ENCODE results near the gene ADGRA1. TPM values are rescaled to one million over a fixed set of nuclear protein-coding genes. Genes with fewer than 3 reads are reported as not detected.

Gene ADGRA1
- total RNA-seq, 1 experiment from 2014 or later, result not detected

- ATAC-seq, result no peak
Measured at GRCh38 chr10:133094866-133095265, 7.1 kb downstream of the ADGRA1 start.

GRCh38 chr10:133095586-133095985 is 7.9 kb downstream of the ADGRA1 start:
- Histone ChIP-seq H4K20me1 (ENCODE audit: low read length) (no peaks in the 10 kb centered on the region), H2AFZ (ENCODE audit: low read length) (no peak overlapping the region), H3K27ac (ENCODE audit: low read length) (no peak overlapping the region), H3K4me1 (ENCODE audit: insufficient read depth, low read length) (no peaks in the 10 kb centered on the region), H3K27me3 (ENCODE audit: low read length) (peaks cover 75% of the 10 kb centered on the region), H3K4me2 (ENCODE audit: low read length) (no peak overlapping the region), H3K9ac (ENCODE audit: low read length) (no peak overlapping the region), H3K9me3 (ENCODE audit: low read length) (no peaks in the 10 kb centered on the region), H3K79me2 (ENCODE audit: low read length) (no peaks in the 10 kb centered on the region), H3F3A (ENCODE audit: low read length, unreplicated experiment) (no peaks in the 10 kb centered on the region), H3K4me3 (ENCODE audit: low read length) (no peak overlapping the region), H3K36me3 (ENCODE audit: low read depth, low read length) (no peaks in the 10 kb centered on the region), H3K9me2 (replicated peaks; ENCODE audit: low read length) (no peaks in the 10 kb centered on the region)
- ChIA-PET CTCF (no interaction called here), POLR2A (ENCODE audit: unreplicated experiment) (no interaction called here)
- ATAC-seq (no peak), DNase-seq (no peak)
- no TSS peak for BruUV-seq (replicated peaks)
- intact Hi-C loops (cut with micrococcal nuclease), result no loop called here
- TF ChIP-seq CTCF (conservative IDR thresholded peaks at IDR 0.05; ENCODE audit: low read depth, low read length), result no peak
- TF ChIP-seq EZH2 (IDR thresholded peaks at IDR 0.05; ENCODE audit: low read length, unreplicated experiment), result no peak
- no peak for TF ChIP-seq EZH2phosphoT487 (IDR thresholded peaks at IDR 0.05; ENCODE audit: borderline replicate concordance, low read length)

More at GRCh38 chr10:133094866-133095265, 7.1 kb downstream of the ADGRA1 start:
- Histone ChIP-seq H3F3A (ENCODE audit: low read length, unreplicated experiment) (no peaks in the 10 kb centered on the region), H2AFZ (ENCODE audit: low read length) (no peak overlapping the region), H3K27ac (ENCODE audit: low read length) (no peak overlapping the region), H3K9me2 (replicated peaks; ENCODE audit: low read length) (no peaks in the 10 kb centered on the region), H3K4me1 (ENCODE audit: insufficient read depth, low read length) (no peaks in the 10 kb centered on the region), H3K9ac (ENCODE audit: low read length) (no peak overlapping the region), H3K4me3 (ENCODE audit: low read length) (no peak overlapping the region), H3K36me3 (ENCODE audit: low read depth, low read length) (no peaks in the 10 kb centered on the region), H4K20me1 (ENCODE audit: low read length) (no peaks in the 10 kb centered on the region), H3K9me3 (ENCODE audit: low read length) (no peaks in the 10 kb centered on the region), H3K27me3 (ENCODE audit: low read length) (peaks cover 82% of the 10 kb centered on the region), H3K4me2 (ENCODE audit: low read length) (no peak overlapping the region), H3K79me2 (ENCODE audit: low read length) (no peaks in the 10 kb centered on the region)
- CTCF ChIA-PET, result no interaction called here
- POLR2A ChIA-PET (ENCODE audit: unreplicated experiment), result no interaction called here
- DNase-seq, result no peak
- intact Hi-C loops (cut with micrococcal nuclease), result no loop called here
- TF ChIP-seq EZH2 (IDR thresholded peaks at IDR 0.05; ENCODE audit: low read length, unreplicated experiment) (no peak), EZH2phosphoT487 (IDR thresholded peaks at IDR 0.05; ENCODE audit: borderline replicate concordance, low read length) (no peak), CTCF (conservative IDR thresholded peaks at IDR 0.05; ENCODE audit: low read depth, low read length) (no peak)
- no TSS peak for BruUV-seq (replicated peaks)

- DNase-seq (no peak), ATAC-seq (no peak)
- no peaks in the 10 kb centered on the region for H4K20me1 ChIP-seq (ENCODE audit: low read length)
- TF ChIP-seq EZH2 (IDR thresholded peaks at IDR 0.05; ENCODE audit: low read length, unreplicated experiment) (no peak), CTCF (conservative IDR thresholded peaks at IDR 0.05; ENCODE audit: low read depth, low read length) (no peak)
- no peaks in the 10 kb centered on the region for H3F3A ChIP-seq (ENCODE audit: low read length, unreplicated experiment)
- H3K27ac ChIP-seq (ENCODE audit: low read length), result no peak overlapping the region
- no peak overlapping the region for H3K4me3 ChIP-seq (ENCODE audit: low read length)
- no peaks in the 10 kb centered on the region for H3K36me3 ChIP-seq (ENCODE audit: low read depth, low read length)
- CTCF ChIA-PET, result no interaction called here
- H3K4me2 ChIP-seq (ENCODE audit: low read length), result no peak overlapping the region
- intact Hi-C loops (cut with micrococcal nuclease), result no loop called here
- no TSS peak for BruUV-seq (replicated peaks)
- POLR2A ChIA-PET (ENCODE audit: unreplicated experiment), result no interaction called here
- no peaks in the 10 kb centered on the region for H3K4me1 ChIP-seq (ENCODE audit: insufficient read depth, low read length)
- H2AFZ ChIP-seq (ENCODE audit: low read length), result no peak overlapping the region
- no peak overlapping the region for H3K9ac ChIP-seq (ENCODE audit: low read length)
- H3K9me3 ChIP-seq (ENCODE audit: low read length), result no peaks in the 10 kb centered on the region
- no peaks in the 10 kb centered on the region for H3K79me2 ChIP-seq (ENCODE audit: low read length)
- H3K9me2 ChIP-seq (replicated peaks; ENCODE audit: low read length), result no peaks in the 10 kb centered on the region
- H3K27me3 ChIP-seq (ENCODE audit: low read length), result peaks cover 67% of the 10 kb centered on the region
Measured at GRCh38 chr10:133096616-133097269, 9.0 kb downstream of the ADGRA1 start.

All from PC-3 (cell line).